Panc1 (cell line): Measurements from ENCODE around the gene SH3PXD2A. TPM values are rescaled to one million over a fixed set of nuclear protein-coding genes. Genes with fewer than 3 reads are reported as not detected.

ENCODE experiments used
- ATAC-seq: fragments of 200-7000 bp; cut with Tn5 transposase; 2 replicates; pipeline ENCODE4 v1.9.1; 2020; ENCODE audit warnings: mild to moderate bottlenecking, moderate library complexity
- BruUV-seq: library from RNA; stranded (reverse); fragments of 400-500 nt; replicated peaks from 2 replicates; lab custom pipeline; 2021; lab: Mats Ljungman, UMichigan
- CTCF ChIA-PET: fragments of 300-600 bp; sonication (Branson Sonifier 250); formaldehyde crosslinking; loops from one replicate; lab custom pipeline; 2022; ENCODE audit warnings: antibody characterized with exemption; lab: Charles Lee
- POLR2A ChIA-PET: fragments of 300-600 bp; sonication (Branson Sonifier 250); formaldehyde crosslinking; loops from one replicate; lab custom pipeline; 2022; ENCODE audit warnings: antibody characterized with exemption; lab: Charles Lee
- DNase-seq: peaks from one replicate; pipeline ENCODE4 v3.0.0-alpha.2; 2010; ENCODE audit warnings: low read depth, low spot score
- H3K27ac ChIP-seq: 2 replicates; pipeline ENCODE4 v1.5.1; 2011; ENCODE audit warnings: mild to moderate bottlenecking, low read length, inconsistent platforms
- H3K27me3 ChIP-seq: fragments of 200-500 bp; sonication (Bioruptor generic); 2 replicates; pipeline ENCODE4 v1.6.0; 2014; ENCODE audit warnings: low read length, inconsistent platforms; ENCODE audit not compliant: control insufficient read depth, insufficient read depth
- H3K36me3 ChIP-seq: fragments of 200-500 bp; sonication (Bioruptor generic); 2 replicates; pipeline ENCODE4 v1.5.1; 2014; ENCODE audit warnings: inconsistent platforms, mild to moderate bottlenecking, low read length, moderate library complexity; ENCODE audit not compliant: control insufficient read depth, insufficient read depth
- H3K4me1 ChIP-seq: 2 replicates; pipeline ENCODE4 v1.5.1; 2011; ENCODE audit warnings: inconsistent platforms, mild to moderate bottlenecking, low read length, moderate library complexity; ENCODE audit not compliant: control insufficient read depth, insufficient read depth
- H3K4me3 ChIP-seq, 2 experiments: 2 replicates each; pipeline ENCODE4 v1.5.1; 2011 to 2012; ENCODE audit warnings: low read depth in 2 of 2, low read length in 2 of 2, mild to moderate bottlenecking in 2 of 2, inconsistent platforms in 1 of 2, moderate library complexity in 1 of 2
- H3K9me3 ChIP-seq: fragments of 200-500 bp; sonication (Bioruptor generic); 2 replicates; pipeline ENCODE4 v1.5.1; 2014; ENCODE audit warnings: low read depth, mild to moderate bottlenecking, inconsistent platforms, low read length, moderate library complexity; ENCODE audit not compliant: control insufficient read depth, insufficient read depth
- CTCF ChIP-seq: fragments of 450-650 bp; IDR thresholded peaks from 2 replicates; pipeline ENCODE4 v1.5.1; 2017; ENCODE audit warnings: mild to moderate bottlenecking
- POLR2AphosphoS5 ChIP-seq: IDR thresholded peaks from 2 replicates; pipeline ENCODE4 v1.6.1; 2012; ENCODE audit warnings: mild to moderate bottlenecking, low read depth, low read length, moderate library complexity
- REST ChIP-seq, 2 experiments: IDR thresholded peaks; 2 replicates each; pipeline ENCODE4 v1.6.1; 2011 to 2012; ENCODE audit warnings: low read depth in 2 of 2, control low read depth in 1 of 2, low read length in 1 of 2, mild to moderate bottlenecking in 1 of 2, moderate library complexity in 1 of 2; ENCODE audit not compliant: insufficient read depth in 1 of 2
- SIN3A ChIP-seq: IDR thresholded peaks from 2 replicates; pipeline ENCODE4 v1.6.1; 2012; ENCODE audit warnings: low read depth, mild to moderate bottlenecking, low read length, moderate library complexity, borderline replicate concordance; ENCODE audit not compliant: insufficient read depth
- TCF7L2 ChIP-seq: IDR thresholded peaks from 2 replicates; pipeline ENCODE4 v1.6.1; 2011; ENCODE audit warnings: mild to moderate bottlenecking, low read depth, low read length, inconsistent platforms
- in situ Hi-C: cut with HindIII; loops from 2 replicates; pipeline ENCODE4 v1.10.0; 2016; ENCODE audit warnings: low sequenced_read_pairs, low pct_unique_long_range_greater_than_20kb
- intact Hi-C: fragments of 100-400 bp; cut with micrococcal nuclease; formaldehyde crosslinking; loops from one replicate; pipeline ENCODE4 v1.10.0; 2022; ENCODE audit not compliant: unreplicated experiment
- total RNA-seq: library from RNA; stranded (reverse); gene quantifications from one replicate; pipeline ENCODE4 v1.2.1, GENCODE V29; 2021; ENCODE audit not compliant: unreplicated experiment

The SH3PXD2A gene
- total RNA-seq, 1 experiment from 2014 or later, result 5.7 TPM

DNA sequence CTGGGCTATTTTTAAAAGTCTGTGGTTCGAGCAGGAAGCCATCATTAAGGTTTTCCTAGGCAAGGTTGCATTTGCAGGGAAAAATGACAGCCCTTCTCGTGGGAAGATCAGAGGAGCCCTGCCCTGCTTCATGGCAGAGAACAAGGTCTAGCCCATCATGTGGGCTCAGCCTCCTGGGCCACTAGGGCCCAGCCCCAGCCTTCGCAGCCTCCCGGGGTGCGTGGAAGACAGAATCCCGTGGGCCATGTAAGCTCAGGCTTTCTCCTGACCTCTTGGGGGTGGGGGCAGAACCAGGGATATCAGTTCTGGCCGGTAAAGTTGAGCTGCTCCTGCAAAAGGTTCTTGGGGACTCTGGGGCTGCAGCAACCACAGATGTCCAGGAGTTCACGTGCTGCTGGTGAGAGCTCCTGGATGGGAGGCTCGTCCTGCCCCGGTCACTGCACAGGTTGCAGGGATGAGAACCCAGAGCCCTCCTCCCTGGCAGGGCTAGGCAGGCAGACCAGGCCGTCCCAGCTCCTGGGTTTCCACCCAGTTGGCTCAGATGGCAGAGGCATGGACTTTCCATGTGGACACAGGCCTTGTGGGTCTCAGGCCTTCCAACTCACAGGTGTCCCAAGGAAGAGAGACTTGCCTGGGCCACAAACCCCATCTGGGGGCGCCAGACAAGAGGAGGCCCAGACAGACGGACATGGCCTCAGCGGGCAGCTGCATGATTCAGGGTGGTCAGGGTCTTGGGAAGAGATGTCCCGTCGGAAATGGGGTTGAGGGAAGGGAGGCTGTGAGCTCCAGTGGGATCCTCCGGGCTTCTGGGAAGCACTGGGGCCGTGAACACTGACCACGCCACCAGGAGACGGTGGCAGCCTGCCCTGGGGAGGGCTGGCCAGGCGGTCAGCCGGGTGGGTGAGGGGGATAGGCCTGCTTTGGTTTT is 235.7 kb downstream of the SH3PXD2A start:
- ATAC-seq (no peak), DNase-seq (no peak)
- TF ChIP-seq REST (IDR thresholded peaks at IDR 0.05; ENCODE audit: insufficient read depth in 1 of 2, low read depth in 2 of 2, low read length in 1 of 2), result no peak
- POLR2A ChIA-PET, result no interaction called here
- no TSS peak for BruUV-seq
- intact Hi-C loops (no loop called here), in situ Hi-C loops (no loop called here)
- H3K4me1 ChIP-seq, result no peaks in the 10 kb centered on the region
- H3K36me3 ChIP-seq, result no peaks in the 10 kb centered on the region
- H3K9me3 ChIP-seq, result no peaks in the 10 kb centered on the region
- CTCF ChIA-PET, result no interaction called here
- no peak overlapping the region for H3K4me3 ChIP-seq
- no peaks in the 10 kb centered on the region for H3K27me3 ChIP-seq
- no peak overlapping the region for H3K27ac ChIP-seq

- DNase-seq (no peak), ATAC-seq (no peak)
- TF ChIP-seq SIN3A, result no peak
- TF ChIP-seq CTCF, result no peak
- no peak for TF ChIP-seq TCF7L2
- TF ChIP-seq REST (IDR thresholded peaks at IDR 0.05; ENCODE audit: insufficient read depth in 1 of 2, low read depth in 2 of 2, low read length in 1 of 2), result no peak
- no peak for TF ChIP-seq POLR2AphosphoS5
- Histone ChIP-seq H3K4me3 (no peak overlapping the region), H3K36me3 (no peaks in the 10 kb centered on the region), H3K27me3 (no peaks in the 10 kb centered on the region), H3K27ac (no peak overlapping the region), H3K9me3 (no peaks in the 10 kb centered on the region), H3K4me1 (no peaks in the 10 kb centered on the region)
- intact Hi-C loops (no loop called here), in situ Hi-C loops (no loop called here)
- CTCF ChIA-PET, result no interaction called here
- POLR2A ChIA-PET, result no interaction called here
- BruUV-seq, result no TSS peak
Observed at GRCh38 chr10:103618575-103619423, 236.6 kb downstream of the SH3PXD2A start.
